SW 1271 (cell line): ENCODE data around the gene ADAM10.

Experiments used
- DNase-seq, 2 experiments: peaks; one replicate each; lab custom pipeline; 2025; lab: John Stamatoyannopoulos, UW

Gene ADAM10

GRCh38 chr15:58575045-58575786 is 174.3 kb downstream of the ADAM10 start:
- no peak for DNase-seq

GRCh38 chr15:58574631-58575030 is 174.9 kb downstream of the ADAM10 start:
- DNase-seq: no peak

- DNase-seq: no peak
These were observed 176.2 kb downstream of the ADAM10 start for GRCh38 chr15:58573270-58573669.

- no peak for DNase-seq
These were observed 177.0 kb downstream of the ADAM10 start for GRCh38 chr15:58572521-58572920.

GRCh38 chr15:58571491-58571890 is 178.0 kb downstream of the ADAM10 start:
- no peak for DNase-seq

GRCh38 chr15:58569455-58569854 is 180.1 kb downstream of the ADAM10 start:
- no peak for DNase-seq

- DNase-seq: no peak
These were observed 181.3 kb downstream of the ADAM10 start for GRCh38 chr15:58568157-58568571.

GRCh38 chr15:58566029-58566428 is 183.5 kb downstream of the ADAM10 start:
- DNase-seq: no peak

GRCh38 chr15:58565619-58566018 is 183.9 kb downstream of the ADAM10 start:
- DNase-seq: no peak

GRCh38 chr15:58564981-58565380 is 184.5 kb downstream of the ADAM10 start:
- no peak for DNase-seq

- no peak for DNase-seq
These were observed 187.4 kb downstream of the ADAM10 start for GRCh38 chr15:58562135-58562534.

GRCh38 chr15:58561321-58561720 is 188.2 kb downstream of the ADAM10 start:
- DNase-seq: no peak

- no peak for DNase-seq
These were observed 189.5 kb downstream of the ADAM10 start for GRCh38 chr15:58559904-58560588.

GRCh38 chr15:58558777-58559176 is 190.7 kb downstream of the ADAM10 start:
- DNase-seq: no peak

GRCh38 chr15:58556541-58556940 is 193.0 kb downstream of the ADAM10 start:
- DNase-seq: no peak

- no peak for DNase-seq
These were observed 193.5 kb downstream of the ADAM10 start for GRCh38 chr15:58556028-58556361.

GRCh38 chr15:58555162-58556027 is 194.1 kb downstream of the ADAM10 start:
- no peak for DNase-seq

GRCh38 chr15:58554758-58555157 is 194.7 kb downstream of the ADAM10 start:
- no peak for DNase-seq

GRCh38 chr15:58553365-58553918 is 196.1 kb downstream of the ADAM10 start:
- DNase-seq: no peak

GRCh38 chr15:58552505-58553364 is 196.8 kb downstream of the ADAM10 start:
- DNase-seq: no peak

- DNase-seq: no peak
These were observed 197.6 kb downstream of the ADAM10 start for GRCh38 chr15:58551764-58552504.
